Right kidney (tissue), 9 donors: ENCODE data around the gene WNT9B.
A peak's percentile ranks its signal among the peaks of the same experiment; 100 is the strongest.

Source experiments
- DNase-seq: peaks from one replicate; pipeline ENCODE4 v3.0.0-alpha.2; 2016
- long read RNA-seq, 8 donors: transcript quantifications; one replicate each; lab custom pipeline, GENCODE V29; 2026

Gene WNT9B
- long read RNA-seq, donor 1, partial matches to known transcripts = 0 of 4 reads
- long read RNA-seq, donor 1, other reads (novel, unspliced or antisense) = 0 of 4 reads
- long read RNA-seq, donor 2, partial matches to known transcripts = 0 of 2 reads
- long read RNA-seq, donor 2, other reads (novel, unspliced or antisense) = 0 of 2 reads
- long read RNA-seq, donor 3, partial matches to known transcripts = 0 of 2 reads
- long read RNA-seq, donor 3, other reads (novel, unspliced or antisense) = 0 of 2 reads
- long read RNA-seq, donor 4, partial matches to known transcripts = 0 of 5 reads
- long read RNA-seq, donor 4, other reads (novel, unspliced or antisense) = 0 of 5 reads
- long read RNA-seq, donor 5, partial matches to known transcripts = 0 of 2 reads
- long read RNA-seq, donor 5, other reads (novel, unspliced or antisense) = 0 of 2 reads
- long read RNA-seq, donor 6, partial matches to known transcripts = 0 of 2 reads
- long read RNA-seq, donor 6, other reads (novel, unspliced or antisense) = 0 of 2 reads
- long read RNA-seq, donor 7 = 0 reads
- long read RNA-seq, donor 8, partial matches to known transcripts = 0 of 4 reads
- long read RNA-seq, donor 8, other reads (novel, unspliced or antisense) = 0 of 4 reads

DNA sequence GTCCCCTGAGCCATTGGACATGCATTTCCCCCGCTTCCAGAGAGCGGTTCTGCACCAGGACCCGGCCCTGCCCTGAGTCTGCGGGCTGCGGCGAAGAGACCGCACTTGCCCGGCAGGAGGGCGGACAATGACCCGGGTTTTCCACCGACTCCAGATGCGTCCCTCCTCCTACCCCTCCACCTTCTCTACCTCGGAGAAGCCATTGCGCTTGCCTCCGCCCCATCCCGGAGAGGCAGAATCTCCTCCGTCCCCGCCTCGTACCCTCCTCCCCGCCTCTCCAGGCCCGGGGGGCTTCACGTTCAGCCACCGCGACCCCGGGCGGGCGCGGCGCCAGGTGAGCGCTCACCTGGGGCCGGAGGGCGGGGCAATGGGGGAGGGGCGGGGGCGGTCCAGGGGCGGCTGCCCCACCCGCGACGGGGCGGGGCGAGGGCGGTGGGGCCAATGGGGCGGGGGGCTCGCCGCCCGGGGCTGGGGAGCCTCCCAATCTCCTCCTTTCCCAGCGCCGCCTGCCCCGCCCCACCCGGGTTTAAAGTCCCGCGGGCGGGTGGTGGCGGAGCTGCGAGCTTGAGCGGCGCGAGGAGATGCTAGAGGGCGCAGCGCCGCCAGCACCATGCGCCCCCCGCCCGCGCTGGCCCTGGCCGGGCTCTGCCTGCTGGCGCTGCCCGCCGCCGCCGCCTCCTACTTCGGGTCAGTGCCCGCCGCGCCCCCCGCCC lies at the start of gene WNT9B:
WNT9B (plus strand) TSS at position 555 of the 713 bp plus-strand sequence; CDS start at position 611, 56 bp downstream.
- DNase-seq = peak; percentile 57

DNA sequence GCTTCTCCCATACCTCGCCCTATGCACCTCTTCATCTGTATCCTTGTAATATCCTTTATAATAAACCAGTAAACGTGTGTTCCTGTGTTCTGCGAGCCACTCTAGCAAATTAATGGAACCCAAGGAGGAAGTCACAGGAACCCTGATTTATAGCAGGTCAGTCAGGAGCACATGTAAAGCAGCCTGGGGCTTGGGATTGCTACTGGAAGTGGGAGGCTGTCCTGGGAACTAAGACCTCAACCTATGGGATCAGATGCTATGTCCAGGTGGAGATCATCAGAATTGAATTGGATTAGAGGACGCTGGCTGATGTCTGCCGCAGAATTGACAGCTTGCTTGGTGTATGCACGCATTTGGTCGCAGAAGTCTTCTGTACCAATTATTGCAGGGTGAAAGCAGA lies 48.6 kb upstream of the WNT9B start:
- no peak for DNase-seq

- no peak for DNase-seq
Measured at GRCh38 chr17:46803544-46803943, 47.8 kb upstream of the WNT9B start.

- DNase-seq = no peak
Measured at GRCh38 chr17:46805771-46806170, 45.6 kb upstream of the WNT9B start.

GRCh38 chr17:46809110-46809571 lies 42.2 kb upstream of the WNT9B start:
- DNase-seq = no peak

DNA sequence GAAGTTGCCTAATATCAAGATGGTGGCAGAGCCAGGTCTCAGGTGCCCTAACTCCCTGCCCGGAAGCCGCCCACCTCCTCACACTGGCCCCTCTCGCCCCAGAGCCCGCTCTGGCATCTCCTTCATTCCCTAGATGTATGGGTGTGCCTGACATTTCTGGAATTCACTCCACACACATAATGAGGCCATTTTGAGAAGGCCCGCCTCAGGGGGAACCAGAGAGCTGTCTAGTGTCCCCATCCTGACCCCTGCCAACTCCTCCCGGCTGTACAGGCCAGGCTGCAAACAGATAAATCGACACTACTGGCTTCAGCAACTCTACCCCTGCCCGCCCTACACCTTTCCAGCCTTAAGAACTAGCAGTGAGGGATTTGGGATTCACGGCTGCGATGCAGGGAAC lies 40.5 kb upstream of the WNT9B start:
- DNase-seq = no peak

- DNase-seq = peak; percentile 37
Measured at GRCh38 chr17:46811978-46812583, 39.3 kb upstream of the WNT9B start.

DNA sequence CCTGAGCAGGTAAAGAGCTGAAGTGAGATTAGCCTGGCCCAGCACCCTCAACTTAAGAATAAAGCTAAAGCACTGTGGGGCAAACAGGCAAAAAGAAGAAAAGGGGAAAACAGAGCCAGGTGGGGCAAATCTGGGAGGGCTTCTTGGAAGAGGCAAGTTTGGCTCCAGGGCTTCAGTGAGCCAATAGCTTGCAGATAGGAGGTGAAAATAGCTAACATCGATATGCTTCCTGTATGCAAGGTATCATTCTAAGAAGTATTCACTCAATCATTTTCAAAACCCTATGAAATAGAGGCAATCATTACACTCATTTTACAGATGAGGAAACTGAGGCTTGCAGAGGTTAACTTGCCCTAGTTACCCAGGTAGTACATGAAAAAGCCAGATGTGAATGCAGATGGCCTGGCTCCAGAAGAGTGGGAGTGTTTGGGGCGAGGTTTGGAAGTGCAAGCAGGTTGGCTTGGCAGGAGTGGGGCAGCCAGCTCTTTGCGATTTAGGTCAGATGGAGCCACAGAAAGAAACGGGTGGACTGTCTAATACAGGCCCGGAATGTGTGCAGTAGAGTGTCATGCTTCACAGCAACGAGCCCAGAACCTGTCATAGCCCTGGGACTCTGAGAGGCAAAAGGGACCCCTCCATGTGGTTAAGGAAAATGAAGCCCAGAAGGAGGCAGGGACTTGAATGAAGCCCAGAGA lies 38.6 kb upstream of the WNT9B start:
- no peak for DNase-seq

GRCh38 chr17:46813920-46814319 lies 37.5 kb upstream of the WNT9B start:
- no peak for DNase-seq

DNA sequence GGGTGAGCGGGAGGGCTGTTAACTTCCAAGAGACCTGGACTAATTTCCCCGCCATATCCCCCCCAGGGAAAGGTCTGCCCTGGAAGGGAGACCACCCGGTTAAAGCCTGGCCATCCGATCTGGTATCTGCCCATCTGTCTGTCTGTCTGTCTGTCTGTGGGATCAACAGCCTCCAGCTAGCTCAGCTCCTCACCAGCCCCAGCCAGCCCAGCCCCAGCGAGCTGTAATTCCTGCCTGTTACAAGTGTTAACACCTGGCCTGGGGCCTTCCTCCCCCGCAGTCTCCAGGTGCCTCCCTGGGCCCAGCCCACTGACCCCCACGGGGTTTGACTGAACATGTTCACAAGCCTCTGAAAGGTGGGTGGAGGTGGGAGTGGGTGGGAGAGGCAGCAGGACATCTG lies 36.9 kb upstream of the WNT9B start:
- no peak for DNase-seq

DNA sequence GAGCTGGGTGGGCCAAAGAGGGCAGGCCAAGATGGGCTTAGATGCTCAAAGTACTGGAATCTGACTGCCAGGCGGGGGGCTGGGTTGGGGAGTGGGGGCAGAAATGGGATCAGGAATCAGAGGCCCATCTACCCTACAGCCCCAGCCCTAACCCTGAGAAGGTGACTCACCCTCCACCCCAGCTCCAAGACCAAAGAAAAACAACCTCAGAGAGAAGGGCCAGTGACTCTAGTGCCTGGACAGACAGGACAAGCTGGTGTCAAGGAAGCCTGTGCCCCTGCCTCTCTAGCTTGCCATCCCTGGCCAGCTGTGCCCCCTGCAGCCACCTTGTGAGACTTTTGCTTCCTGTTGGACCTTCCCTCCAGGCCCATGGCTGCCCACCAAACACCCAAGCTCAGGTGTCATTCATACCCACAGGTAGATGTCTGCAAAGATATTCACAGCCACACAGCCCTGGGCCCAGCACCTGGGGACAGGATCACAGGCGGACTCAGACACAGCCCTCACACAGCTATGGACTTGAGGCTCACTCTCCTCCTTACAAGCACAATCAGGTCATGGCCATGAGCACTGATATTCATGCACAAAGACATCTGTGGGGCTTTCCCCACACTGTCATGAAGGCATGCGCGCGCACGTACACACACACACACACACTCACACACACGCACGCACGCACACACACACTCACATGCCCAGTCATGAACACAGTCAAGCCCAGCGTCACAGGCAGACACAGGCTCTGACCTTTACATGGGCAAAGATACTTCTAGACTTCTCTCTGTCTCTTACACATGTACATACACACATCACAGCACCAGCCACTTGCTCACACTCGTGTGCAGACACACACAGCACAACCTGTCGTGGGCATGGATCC lies 35.7 kb upstream of the WNT9B start:
- no peak for DNase-seq

DNA sequence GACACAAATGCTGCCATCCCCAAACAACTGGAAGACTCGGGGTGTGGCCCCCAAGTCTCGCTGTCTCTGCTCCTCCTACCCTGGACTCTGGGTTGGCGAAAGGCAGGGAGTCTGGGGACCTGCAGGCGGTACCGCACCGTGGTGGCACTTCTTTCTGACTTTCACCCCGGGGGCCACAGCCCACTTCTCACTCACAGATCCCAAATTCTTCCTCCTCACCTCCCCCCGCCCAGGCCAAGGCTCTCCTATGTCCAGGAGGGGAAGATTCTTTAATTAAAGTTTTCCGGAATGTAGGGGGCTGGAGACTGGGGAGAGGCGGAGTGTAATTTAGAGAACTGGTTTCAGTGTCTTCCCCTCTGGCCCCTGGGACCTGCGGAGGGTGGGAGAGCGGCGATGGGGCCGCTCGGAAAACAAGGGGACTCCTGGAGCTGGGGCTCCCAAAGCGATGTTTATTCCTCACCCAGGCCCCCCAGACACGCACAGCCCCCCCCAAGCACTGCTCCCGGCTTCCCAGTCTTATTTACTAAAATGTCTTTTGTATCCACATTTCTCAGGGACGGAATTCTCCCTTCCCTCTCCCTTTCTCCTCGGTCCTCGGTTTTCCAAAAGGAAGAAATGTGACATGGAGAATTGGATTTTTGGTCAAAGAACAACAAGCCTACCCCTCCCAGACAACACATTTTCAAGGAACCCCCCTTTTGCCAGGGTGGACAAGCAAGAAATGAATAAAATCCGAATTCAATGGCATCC lies 34.1 kb upstream of the WNT9B start:
- DNase-seq = no peak

DNA sequence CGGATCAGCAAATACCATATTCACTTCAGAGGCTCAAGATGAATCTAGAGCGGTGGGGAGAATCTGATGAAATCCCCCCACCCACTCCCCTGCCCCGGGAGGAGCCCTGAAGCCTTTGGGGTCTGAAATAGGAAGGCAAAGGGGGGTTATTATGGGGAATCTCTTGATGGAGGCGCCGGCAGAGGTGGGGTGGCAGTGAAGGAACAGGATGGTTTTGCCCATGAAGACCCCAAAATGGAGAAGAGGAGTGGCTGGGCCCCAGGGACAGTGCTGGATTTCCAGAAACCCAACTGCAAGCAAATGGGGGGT lies 33.5 kb upstream of the WNT9B start:
- no peak for DNase-seq

DNA sequence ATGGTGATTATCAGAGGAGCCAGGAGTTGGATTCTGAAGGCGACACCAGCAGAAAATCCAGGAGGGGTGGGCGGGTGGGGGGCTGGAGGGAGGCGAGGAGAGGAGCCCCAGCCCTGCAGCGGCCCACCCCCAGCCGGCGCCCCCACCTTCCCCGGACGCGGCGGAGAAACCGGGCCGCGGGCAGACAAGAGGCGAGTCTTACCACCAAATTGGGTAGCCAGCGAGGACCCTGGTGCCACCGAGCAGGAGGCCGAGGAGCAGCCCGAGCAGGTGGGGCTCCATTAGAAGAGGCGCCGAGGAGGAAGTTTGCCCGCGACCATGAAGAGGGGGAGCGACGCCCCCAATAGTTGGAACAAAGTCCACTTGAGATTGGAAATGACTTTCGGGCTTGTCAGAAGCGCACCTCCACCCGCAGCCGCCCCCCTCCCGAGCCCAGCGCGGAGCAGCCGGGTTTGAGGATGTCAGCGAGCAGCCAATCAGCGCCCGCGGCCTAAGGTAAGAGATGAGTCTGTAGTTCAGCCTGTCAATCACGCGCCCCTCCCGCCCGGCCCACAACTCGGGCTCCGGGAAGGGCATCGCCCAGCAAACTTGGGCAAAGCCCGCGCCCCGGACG lies 33.0 kb upstream of the WNT9B start, which contains the start of gene WNT3:
WNT3 (minus strand) TSS at position 377 of the 613 bp plus-strand sequence; CDS start at position 282, 95 bp downstream.
- DNase-seq = peak; percentile 47

DNA sequence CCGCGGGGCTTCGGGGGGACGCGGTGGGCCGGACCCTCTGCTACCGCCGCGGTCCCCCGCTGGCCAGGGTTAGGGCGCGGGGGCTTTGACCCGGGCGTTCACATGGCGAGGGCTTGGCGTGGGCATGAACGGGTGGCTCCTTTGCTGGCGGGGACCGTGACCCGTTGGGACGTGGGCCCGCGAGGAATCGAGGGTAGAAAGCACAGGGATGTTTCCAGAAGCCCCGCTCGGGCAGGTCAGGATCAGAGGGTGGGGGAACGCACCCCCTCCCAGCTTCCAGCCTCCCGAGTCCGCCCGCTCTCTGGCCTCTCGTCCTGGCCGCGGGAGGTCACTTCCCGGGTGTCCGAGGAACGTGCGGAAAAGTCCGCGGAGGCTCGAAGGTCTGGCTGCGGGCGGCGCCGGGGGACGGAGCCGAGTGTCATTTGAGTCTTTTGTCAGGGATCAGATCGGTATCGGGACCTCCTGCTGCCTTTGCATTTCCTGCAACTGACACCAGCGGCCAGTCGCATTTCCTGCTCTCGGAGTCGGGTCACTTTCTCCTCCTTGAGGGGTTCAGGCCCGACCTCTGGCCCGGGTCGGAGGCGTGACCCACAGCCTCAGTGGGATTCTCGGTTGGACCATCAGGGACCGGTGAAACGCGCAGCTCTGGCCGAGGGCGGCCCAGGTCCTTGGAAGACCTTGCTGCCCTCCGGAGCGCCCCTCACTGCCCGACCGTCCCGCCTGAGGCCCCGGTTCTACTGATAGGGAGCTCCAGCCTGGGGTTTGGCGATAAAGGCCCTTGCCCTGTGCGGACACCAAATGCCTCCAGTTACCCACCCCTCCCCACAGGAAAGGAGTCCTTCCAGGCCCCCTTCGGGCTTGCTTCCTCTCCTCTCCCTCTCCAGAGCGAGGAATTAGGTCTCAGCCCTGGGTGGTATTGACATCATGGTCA lies 32.2 kb upstream of the WNT9B start:
- peak; percentile 53 for DNase-seq

- no peak for DNase-seq
Measured at GRCh38 chr17:46819906-46820351, 31.5 kb upstream of the WNT9B start.

DNA sequence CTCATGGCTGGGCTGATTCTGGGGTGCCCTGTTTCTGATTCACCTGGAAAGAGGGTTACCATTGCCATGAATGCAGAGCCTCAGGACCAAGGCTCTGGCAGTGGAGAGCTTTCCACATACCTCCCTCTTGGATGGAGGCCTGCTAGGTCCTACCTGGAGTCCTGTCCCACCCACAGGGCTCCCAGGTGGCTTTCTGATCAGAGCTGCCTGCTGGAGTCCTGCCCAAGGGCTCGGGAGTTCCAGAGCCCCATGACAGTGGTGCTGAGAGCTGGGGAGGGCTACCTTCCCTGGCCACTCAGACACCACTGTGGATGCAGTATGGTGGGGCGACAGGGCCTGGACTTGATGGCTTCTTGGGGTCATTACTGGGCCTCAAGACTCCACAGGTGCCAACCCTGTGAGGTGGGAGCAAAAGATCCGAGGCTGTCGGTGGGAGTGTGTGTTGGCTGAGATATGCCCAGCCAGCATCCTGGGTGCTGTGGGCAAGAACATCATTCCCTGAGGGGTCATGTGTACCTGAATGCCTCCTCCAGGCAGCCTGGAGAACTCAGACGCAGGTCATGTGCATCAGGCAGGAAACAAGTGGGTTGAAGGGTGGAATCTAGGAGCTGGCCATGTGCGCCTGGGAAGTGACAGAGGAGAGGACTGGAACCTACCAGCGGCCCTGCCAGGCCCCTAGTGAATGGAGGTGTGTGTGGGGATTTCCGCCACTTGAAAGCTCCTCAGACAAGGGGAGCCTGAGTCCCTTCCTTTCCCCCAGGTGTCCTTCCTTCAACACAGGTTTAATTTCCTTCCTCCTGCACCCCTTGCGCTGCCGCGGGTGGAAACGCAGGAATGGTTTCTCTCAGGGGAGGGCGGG lies 30.6 kb upstream of the WNT9B start:
- no peak for DNase-seq
